GOT3 (cell line): ENCODE measurements around the gene NUTF2.
A peak's percentile ranks its signal among the peaks of the same experiment; 100 is the strongest.
"Not testable (repeated sequence)": the region's sequence is repeated elsewhere in the genome, so short reads cannot be mapped to it uniquely, and the experiment has no call there.

Experiments
- DNase-seq: peaks from one replicate; lab custom pipeline; 2025; ENCODE audit warnings: mixed read lengths; lab: John Stamatoyannopoulos, UW

Gene NUTF2

DNA sequence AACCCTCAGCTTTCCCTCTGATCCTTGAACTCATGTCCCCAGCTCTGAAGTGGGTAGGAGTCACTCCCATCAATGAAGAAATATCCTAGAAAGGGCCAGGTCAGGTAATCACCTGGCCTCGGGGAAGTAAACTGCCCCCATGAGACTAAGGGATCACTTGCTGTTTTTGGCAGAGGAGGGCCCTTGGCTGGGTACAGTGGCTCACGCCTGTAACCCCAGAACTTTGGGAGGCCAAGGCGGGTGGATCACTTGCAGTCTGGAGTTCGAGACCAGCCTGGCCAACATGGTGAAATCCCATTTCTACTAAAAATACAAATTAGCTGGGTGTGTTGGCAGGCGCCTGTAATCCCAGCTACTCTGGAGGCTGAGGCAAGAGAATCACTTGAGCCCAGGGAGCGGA is 17.3 kb downstream of the NUTF2 start:
- DNase-seq, result not testable (repeated sequence)

- no peak for DNase-seq
These were observed 17.9 kb downstream of the NUTF2 start for GRCh38 chr16:67864594-67864993.

DNA sequence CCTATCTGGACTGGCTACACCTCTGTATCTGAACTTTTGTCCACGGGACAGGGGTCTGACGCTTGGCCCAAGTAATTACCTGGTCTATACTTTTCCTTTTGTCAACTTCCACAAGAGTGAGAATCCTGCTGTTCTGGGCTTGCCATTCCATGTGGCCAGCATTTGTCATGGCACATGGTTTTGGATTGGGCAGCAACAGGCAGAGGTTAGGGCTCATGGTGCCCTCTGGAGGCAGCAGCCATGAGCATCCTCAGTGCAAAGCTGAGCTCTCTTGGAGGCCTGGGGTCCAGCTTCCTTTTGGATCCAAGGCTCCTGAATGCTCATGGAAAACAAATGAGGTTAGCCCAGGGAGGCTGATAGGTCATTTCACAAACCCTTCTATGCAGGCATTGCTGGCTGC is 18.6 kb downstream of the NUTF2 start:
- no peak for DNase-seq

DNA sequence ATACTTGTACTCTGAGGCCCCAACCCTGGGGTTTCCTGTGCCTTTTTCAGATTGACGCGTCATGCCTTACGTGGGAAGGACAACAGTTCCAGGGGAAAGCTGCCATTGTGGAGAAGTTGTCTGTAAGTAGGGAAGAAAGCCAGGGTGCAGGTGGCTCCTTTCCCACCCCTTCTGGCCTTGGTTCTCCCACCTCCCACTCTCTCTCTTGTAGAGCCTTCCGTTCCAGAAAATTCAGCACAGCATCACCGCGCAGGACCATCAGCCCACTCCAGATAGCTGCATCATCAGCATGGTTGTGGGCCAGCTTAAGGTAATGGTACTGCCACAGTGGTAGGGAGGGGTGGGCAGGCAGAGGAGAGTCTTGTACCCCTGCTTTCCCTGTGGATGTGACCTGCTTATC is 21.6 kb downstream of the NUTF2 start:
- DNase-seq, result no peak

GRCh38 chr16:67869653-67870052 is 22.9 kb downstream of the NUTF2 start:
- DNase-seq, result no peak

- no peak for DNase-seq
These were observed 24.5 kb downstream of the NUTF2 start for GRCh38 chr16:67871256-67871655.

DNA sequence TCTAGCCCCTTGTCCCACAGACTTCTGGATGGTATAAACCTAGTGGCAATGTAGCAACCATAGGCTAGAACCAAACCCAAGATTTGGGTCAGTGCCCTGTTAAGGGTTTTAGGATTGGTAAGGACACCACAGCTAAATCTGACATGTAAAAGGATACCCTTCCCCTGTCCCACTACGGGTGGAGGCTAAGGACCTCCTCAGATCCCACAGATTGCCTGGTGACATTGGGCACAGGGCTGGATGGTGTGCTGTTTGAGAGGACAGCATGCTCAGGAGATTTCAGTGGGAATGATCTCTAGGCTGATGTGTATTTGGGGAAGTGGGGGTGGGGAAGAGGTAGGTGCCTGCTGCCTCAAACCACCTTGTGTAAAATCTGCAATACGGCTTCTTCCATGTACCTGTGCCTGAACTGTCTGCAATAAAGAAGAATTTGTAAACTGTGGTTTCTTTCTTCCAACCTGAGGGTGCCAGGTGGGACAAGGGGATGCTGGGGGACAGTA is 25.4 kb downstream of the NUTF2 start:
- no peak for DNase-seq

- peak; percentile 55 for DNase-seq
These were observed 26.1 kb downstream of the NUTF2 start, which contains the start of gene EDC4 for GRCh38 chr16:67872631-67873434. Gene EDC4 (plus strand): TSS chr16:67873052. CDS start chr16:67873262, 210 bp downstream.

DNA sequence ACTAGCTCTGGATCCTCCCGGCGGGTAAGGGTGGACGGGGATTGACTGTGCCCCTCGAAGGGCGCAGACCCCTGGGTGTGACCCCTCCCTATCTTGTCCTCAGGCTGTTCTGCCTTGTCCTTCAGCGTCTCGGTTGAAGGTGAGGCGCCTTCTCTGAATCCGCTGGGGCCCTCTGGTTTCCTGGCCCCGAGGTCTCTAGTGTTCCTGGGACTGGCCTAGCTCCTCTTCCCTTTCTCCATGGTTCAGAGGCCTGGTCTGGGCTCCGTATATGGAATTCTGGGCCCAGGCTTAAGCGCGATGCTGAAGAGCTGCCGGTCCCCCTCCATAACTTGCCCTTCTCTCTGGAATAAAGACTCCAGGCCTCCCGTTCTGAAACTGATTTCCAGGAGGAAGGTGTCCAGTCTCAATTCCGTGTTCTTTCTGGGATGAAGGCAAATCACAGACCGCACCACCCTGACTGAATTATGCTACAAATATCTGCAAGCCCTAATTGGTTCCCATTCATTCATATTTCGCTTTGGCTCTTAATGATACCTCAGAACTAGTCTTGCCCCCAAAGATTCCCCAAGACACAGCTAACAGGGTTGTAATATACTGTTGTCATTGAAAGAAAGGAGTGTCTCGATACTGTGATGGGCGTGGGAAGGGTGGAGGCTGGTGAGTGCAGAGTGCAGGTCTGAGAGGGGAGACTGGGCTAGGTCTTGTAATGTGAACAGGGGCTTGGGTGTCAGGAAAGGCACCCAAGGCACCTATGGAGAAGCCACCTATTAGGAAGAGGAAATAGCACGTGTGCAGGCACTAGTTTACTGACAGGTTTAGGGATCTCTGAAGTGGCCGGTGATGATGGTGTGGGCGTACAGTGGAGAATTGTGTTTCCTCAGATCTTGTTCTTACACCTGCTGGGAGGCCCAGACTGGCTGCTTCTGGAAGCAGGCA is 27.0 kb downstream of the NUTF2 start:
- no peak for DNase-seq

GRCh38 chr16:67874372-67874771 is 27.6 kb downstream of the NUTF2 start:
- DNase-seq, result no peak

- DNase-seq, result no peak
These were observed 30.3 kb downstream of the NUTF2 start for GRCh38 chr16:67877064-67877463.

GRCh38 chr16:67878232-67878631 is 31.5 kb downstream of the NUTF2 start:
- no peak for DNase-seq

DNA sequence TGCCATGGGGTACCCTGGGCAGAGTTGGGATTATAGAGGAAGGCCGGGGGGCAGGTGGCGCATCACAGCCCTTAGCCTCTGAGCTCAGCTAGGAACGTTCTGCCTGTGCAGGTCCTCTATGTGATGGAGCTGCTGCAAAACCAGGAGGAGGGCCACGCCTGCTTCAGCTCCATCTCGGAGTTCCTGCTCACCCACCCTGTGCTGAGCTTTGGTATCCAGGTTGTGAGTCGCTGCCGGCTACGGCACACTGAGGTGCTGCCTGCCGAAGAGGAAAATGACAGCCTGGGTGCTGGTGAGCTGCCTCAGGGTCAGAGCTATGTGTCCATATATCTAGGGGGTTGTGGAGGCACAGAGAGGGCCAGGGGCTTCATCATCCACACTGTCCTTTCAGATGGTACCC is 32.1 kb downstream of the NUTF2 start:
- no peak for DNase-seq

DNA sequence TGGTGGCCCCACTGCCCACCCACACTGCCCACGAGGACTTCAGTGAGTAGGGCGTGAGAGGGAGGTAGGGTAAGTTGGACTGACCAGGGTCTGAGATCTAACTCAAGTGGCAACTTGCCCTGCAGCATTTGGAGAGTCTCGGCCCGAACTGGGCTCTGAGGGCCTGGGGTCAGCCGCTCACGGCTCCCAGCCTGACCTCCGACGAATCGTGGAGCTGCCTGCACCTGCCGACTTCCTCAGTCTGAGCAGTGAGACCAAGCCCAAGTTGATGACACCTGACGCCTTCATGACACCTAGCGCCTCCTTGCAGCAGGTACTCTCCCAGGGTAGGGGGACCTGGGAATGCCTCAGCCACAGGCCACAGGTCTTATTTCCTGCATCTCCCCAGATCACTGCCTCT is 32.7 kb downstream of the NUTF2 start:
- DNase-seq, result no peak

DNA sequence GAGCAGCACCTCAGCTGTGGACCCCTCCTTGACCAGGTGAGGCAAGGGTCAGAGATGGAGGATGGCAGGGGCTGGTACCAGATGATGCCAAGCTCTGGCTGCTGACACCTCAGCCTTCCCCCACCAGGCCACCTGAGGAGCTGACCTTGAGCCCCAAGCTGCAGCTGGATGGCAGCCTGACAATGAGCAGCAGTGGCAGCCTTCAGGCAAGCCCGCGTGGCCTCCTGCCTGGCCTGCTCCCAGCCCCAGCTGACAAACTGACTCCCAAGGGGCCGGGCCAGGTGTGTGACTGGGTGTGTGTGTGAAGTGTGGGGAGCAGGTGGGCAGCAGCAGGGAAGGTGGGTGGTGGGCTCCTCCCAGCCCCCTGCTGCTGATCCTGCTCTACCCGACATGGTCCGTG is 33.2 kb downstream of the NUTF2 start:
- no peak for DNase-seq

DNA sequence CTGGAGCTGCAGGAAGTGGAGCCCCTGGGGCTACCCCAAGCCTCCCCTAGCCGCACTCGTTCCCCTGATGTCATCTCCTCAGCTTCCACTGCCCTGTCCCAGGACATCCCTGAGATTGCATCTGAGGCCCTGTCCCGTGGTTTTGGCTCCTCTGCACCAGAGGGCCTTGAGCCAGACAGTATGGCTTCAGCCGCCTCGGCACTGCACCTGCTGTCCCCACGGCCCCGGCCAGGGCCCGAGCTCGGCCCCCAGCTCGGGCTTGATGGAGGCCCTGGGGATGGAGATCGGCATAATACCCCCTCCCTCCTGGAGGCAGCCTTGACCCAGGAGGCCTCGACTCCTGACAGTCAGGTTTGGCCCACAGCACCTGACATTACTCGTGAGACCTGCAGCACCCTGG is 33.9 kb downstream of the NUTF2 start:
- DNase-seq, result no peak

DNA sequence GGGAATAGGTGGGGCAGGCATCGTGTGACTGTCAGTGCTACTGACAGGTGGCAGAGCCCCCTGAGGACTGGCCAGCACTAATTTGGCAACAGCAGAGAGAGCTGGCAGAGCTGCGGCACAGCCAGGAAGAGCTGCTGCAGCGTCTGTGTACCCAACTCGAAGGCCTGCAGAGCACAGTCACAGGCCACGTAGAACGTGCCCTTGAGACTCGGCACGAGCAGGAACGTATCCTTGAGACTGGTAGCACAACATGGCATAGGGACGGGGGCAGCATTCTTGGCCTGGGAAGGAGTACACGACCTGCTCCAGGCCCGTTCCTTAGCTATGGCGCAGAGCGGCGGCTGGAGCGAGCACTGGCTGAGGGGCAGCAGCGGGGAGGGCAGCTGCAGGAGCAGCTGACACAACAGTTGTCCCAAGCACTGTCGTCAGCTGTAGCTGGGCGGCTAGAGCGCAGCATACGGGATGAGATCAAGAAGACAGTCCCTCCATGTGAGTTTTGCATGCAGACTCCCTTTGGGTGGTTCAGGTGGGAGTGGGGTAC is 35.0 kb downstream of the NUTF2 start:
- DNase-seq, result no peak

DNA sequence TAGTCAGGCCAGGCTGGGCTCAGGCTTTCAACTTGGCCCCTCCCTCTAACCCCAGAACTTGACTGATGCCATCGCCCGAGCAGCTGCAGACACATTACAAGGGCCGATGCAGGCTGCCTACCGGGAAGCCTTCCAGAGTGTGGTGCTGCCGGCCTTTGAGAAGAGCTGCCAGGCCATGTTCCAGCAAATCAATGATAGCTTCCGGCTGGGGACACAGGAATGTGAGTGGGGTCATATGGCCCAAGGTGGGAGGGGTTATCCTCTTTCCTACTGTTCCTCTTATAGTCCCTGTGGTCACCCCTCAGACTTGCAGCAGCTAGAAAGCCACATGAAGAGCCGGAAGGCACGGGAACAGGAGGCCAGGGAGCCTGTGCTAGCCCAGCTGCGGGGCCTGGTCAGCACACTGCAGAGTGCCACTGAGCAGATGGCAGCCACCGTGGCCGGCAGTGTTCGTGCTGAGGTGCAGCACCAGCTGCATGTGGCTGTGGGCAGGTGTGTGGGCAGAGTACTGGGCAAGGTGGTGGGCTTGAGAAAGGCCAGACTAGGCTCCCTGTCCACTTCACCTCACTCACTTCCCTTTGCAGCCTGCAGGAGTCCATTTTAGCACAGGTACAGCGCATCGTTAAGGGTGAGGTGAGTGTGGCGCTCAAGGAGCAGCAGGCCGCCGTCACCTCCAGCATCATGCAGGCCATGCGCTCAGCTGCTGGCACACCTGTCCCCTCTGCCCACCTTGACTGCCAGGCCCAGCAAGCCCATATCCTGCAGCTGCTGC is 35.8 kb downstream of the NUTF2 start:
- DNase-seq, result no peak

GRCh38 chr16:67883146-67883871 is 36.6 kb downstream of the NUTF2 start:
- no peak for DNase-seq

DNA sequence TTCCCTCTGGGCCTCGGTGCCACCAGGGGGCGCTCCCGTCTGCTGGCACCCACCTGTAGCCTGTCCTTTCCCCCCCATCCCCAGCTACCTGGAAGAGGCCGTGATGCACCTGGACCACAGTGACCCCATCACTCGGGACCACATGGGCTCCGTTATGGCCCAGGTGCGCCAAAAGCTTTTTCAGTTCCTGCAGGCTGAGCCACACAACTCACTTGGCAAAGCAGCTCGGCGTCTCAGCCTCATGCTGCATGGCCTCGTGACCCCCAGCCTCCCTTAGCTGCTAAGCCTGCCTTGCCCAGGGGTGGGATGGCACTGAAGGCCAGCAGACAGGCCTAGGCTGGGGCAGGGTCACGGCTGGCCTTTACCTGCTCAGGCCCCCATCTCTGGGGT is 37.1 kb downstream of the NUTF2 start:
- no peak for DNase-seq

DNA sequence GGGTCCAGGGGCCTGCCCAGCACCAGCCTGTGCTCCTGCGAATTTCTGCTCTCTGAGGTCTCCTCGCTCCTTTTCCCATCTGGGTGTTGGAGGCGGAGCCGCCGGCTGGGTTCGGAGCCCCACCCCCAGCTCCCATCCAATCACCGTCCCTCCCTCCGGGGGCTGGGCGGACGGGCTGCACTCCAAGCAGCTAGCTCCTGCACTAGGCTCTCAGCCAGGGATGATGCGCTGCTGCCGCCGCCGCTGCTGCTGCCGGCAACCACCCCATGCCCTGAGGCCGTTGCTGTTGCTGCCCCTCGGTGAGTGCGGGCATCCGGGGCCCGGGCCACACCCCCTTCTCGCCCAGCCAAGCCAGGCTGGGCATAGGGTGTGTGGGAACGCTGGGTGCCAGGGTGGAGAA is 38.0 kb downstream of the NUTF2 start, which contains the start of gene NRN1L:
Gene NRN1L, plus strand, starts transcription at position 202 of the 400 bp plus-strand sequence. Its CDS starts 19 bp downstream, at position 221.
- DNase-seq, result no peak
